NCI-H2171 treated with DMSO at 0.1 percent for 48 hours (cell line): Measurements from ENCODE around the gene RPL41.
"Not testable (repeated sequence)": the region's sequence is repeated elsewhere in the genome, so short reads cannot be mapped to it uniquely, and the experiment has no call there.

Experiments
- DNase-seq: peaks from one replicate; lab custom pipeline; 2025; lab: John Stamatoyannopoulos, UW

The RPL41 gene

DNA sequence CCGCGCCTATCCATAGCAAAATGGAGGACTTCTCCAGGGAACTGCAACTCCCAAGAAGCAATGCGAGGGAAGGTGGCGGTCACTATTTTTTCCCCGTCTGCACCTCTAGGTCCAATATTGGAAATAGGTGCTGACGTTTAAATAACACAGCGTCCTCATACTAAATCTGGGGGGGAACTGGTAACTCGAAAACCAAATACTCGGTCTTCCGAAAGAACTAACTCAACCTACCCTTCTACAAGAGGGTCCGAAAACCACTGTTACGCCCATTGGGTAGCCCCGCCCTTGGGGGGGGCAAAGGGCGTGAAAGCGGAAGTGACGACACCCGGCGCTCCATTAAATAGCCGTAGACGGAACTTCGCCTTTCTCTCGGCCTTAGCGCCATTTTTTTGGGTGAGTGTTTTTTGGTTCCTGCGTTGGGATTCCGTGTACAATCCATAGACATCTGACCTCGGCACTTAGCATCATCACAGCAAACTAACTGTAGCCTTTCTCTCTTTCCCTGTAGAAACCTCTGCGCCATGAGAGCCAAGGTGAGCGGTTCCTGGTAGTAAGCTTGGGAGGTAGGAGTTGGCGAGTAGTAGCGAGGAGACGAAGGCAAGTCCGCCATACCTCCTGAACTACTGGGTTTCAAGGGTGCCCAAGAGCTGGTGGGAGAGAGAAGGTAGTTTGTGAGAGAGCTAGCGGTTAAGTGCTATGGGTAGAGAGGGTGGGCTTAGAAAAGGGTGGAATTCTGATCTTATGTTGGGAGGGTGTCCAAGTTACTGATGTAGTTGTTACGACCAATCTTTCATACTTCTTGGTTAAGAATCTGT is at the start of gene RPL41:
Gene RPL41 (plus strand): TSS at position 367 of the 815 bp plus-strand sequence.
- DNase-seq = peak; percentile 96

DNA sequence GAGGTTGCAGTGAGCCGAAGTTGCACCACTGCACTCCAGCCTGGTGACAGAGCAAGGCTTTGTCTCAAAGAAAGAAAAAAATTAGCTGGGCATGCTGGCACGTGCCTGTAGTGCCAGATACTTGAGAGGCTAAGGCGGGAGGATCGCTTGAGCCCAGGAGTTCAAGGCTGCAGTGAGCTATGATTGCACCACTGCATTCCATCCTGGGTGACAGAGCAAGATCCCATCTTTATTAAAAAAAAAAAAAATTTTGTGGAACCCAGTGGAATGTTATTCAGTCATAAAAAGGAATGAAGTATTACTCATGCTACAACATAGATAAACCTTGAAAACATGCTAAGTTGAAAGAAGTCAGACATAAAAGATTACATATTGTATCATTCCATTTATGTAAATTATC is 44.8 kb upstream of the RPL41 start:
- peak; percentile 3 for DNase-seq

DNA sequence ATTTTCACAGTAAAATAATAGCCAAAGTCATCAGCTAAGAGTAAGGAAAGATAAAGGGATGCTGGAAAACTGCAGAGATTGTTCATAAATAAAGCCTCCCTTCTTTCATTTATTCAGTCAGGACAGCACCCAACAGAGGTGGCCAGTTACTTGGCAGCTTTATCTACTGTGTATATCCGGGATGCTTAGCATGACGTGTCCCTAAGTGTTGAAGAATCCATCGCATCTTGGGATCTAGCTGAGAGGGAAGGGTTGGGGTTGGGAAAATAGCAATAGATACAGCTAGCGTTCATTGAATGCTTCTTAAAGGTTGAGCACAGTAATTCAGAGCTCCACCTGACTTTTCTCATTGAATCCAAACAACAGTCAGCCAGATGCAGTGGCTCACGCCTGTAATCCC is 42.0 kb upstream of the RPL41 start:
- DNase-seq = no peak

DNA sequence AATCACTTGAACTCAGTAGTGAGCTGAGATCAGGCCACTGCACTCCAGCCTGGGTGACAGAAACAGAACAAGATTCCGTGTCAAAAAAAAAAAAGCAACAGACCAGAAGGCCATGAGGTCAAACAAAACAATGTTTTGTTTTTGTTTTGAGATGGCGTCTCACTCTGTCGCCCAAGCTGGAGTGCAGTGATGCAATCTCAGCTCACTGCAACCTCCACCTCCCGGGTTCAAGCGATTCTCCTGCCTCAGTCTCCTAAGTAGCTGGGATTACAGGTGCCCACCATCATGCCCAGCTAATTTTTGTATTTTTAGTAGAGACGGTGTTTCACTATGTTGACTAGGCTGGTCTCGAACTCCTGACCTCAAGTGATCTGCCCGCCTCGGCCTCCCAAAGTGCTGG is 38.5 kb upstream of the RPL41 start:
- not testable (repeated sequence) for DNase-seq

DNA sequence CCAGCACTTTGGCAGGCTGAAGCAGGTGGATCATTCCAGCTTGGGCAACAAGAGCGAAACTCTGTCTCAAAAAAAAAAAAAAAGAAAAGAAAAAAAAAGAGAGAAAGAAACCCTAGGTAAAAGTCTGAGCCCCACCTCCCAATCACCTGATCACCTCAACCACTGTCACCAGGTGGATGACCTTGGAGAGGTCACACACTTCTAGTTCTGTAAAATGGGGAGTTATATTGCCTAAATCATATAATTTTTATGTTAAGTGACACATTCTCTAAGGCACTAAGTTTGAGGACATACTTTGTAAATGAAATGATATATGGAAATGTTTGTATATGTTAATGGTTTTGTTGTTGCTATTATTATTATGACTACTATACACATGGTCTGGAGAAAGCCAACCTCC is 38.0 kb upstream of the RPL41 start:
- DNase-seq = peak; percentile 5

DNA sequence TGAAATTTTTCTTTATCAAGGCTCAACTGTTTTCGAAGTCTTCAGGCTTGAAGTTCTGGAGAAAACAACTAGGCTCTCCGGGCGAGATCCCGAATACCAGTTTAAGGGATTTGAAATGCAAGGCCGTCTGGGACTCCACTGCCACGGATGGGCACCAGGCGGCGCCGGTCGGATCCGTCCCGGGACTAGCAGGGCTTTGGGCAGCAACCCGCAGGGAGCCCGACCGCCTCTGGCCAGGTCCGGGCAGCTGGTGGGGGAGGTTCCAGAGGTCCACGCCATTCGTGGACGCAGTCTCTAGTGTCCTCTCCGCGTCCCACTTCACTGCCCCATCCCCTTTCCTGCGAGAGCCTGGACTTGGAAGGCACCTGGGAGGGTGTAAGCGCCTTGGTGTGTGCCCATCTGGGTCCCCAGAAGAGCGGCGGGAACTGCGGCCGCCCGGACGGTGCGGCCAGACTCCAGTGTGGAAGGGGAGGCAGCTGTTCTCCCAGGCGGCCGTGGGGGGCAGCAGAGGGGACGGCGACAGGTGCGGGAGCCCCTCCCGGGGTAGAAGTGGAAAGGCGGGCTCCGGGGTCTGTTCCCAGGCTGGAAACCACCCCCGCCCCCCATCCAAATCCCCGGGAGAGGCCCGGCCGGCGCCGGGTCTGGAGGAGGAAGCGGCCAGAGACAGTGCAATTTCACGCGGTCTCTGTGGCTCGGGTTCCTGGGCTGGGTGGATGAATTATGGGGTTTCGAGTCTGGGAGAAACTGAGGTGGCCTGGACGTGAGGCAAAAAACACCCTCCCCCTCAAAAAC is 37.3 kb upstream of the RPL41 start:
- DNase-seq = peak; percentile 69

DNA sequence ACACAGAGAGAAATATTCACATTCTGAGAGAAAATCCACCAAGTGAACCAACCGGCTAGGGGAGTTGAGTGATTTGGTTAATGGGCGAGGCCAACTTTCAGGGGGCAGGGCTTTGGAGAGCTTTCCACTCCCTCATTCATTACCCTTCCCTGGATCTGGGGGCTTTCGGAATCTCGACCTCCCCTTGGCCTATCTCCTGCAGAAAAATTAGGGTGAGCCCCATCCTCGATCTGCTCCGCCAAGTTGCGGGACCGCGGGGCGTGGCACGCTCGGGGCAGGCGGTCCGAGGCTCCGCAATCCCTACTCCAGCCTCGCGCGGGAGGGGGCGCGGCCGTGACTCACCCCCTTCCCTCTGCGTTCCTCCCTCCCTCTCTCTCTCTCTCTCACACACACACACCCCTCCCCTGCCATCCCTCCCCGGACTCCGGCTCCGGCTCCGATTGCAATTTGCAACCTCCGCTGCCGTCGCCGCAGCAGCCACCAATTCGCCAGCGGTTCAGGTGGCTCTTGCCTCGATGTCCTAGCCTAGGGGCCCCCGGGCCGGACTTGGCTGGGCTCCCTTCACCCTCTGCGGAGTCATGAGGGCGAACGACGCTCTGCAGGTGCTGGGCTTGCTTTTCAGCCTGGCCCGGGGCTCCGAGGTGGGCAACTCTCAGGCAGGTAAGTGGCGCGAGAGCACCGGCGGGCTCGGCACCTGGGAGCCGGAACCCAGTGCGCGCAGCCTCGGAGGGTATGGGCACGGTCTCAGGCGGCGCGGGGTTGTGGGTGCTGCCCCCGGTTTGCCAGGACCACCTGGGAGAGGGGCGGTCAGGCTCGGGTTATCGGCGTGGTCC is 36.5 kb upstream of the RPL41 start, which contains the start of gene ERBB3:
Gene ERBB3 (plus strand): TSS at position 443 of the 833 bp plus-strand sequence. CDS start 136 bp downstream, at position 579.
- peak; percentile 73 for DNase-seq

DNA sequence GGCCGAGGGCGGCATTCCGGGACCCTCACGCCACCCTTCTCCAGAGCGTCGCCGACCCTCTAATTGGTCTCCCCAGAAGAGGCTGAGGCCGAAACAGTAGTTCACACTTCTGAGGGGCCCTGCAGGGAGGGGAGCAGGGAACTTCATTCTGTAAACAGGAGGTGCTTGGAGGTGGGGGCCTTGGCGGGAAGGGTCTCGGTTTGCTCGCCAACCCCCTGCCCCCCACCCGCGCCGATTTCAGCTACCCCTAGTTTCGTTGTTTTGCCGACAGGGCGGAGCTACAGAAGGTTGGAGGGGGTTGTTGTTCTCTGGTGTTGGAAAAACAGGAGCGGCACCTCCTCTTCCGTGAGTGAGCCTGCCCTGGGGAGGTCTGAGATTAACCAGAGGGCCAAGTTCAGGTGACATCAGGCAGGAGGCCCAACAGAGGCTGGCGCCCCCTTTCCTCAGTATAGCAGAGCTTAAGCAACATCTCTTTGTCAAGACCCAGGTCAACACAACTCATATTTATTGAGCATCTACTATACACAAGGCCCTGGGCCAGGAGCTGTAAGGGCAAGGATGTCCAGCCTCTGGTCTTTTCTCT is 35.8 kb upstream of the RPL41 start:
- DNase-seq = peak; percentile 33

DNA sequence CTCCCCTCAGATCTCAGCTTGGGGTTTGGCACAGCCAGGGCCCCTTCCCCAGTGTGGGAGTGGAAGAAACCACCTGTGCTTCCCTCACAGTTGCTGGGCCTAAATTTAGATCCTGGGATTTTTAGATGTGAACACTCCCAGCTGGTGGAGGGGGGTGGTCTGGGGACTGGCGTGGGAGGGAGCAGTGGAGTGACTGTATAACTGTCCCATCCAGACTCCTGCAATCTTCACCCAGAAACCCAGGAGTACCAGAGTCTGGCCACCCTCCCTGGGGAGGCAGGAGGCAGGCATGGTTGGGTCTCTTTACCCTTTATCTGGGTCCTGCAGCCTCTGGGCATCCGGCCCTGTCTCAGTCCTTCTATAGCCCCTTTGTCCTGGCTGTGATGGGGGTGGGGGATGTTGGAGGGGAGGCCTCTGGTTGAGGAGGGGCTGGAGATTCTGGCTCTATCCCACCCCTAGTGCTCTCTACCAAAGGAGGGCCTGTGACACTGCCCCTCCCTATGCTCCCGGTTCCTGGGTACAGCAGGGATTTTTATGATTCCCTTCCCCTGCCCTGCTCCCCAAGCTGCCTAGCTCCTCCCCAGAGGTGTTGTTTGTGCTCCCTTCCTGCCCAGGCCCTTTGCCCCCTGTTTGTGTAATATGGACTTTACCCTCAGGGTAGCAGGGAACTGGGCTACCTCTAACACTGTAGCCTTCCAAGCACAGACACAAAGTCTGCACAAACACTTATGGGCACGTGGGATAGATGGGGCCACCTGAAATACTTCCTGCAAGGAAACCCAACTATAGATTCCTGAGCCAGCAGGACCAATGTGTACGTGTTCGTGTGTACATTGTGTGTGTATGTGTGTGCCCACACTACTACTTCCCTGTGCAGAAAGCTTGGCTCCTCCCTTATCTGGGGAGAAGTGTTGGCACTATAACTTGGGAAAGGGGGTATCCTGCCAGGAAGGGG is 34.8 kb upstream of the RPL41 start:
- DNase-seq = no peak

DNA sequence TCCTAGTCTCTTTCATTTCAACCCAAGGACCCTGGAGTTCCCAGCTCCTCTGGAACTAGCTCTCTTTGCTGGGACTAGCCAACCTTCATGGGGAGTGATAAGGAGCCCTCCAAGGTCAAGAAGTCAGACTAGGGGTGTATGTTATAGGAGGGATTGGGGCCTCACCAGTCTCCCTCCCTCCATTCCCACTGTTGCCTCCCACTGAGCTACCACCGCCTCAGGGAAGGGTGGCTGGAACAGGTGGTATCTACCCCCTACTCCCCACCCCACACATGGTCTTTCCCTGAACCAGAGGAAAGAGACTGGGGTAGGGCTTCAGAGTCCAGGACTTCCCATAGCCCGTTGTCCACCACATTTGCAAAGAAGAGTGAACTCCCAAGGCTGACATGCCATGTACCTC is 34.1 kb upstream of the RPL41 start:
- no peak for DNase-seq

DNA sequence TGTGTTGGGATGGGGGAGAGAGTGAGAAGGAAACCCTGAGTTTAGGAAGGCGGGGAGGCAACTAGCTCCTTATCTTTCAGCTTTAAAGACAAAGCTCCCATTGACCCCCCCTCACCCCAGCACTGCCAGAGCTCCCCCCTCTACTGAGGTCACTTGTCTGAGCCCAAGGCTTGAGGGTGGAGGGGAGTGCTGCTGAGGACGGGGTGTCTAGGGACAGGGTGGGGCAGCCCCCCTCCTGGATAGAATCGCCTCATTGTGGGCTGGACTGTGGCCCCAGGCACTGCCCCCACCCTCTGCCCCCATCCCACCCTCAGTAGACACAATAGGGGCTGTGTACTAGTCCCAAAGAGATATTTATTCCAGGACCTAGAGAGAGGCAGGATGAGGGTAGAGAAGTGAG is 33.5 kb upstream of the RPL41 start:
- DNase-seq = no peak

DNA sequence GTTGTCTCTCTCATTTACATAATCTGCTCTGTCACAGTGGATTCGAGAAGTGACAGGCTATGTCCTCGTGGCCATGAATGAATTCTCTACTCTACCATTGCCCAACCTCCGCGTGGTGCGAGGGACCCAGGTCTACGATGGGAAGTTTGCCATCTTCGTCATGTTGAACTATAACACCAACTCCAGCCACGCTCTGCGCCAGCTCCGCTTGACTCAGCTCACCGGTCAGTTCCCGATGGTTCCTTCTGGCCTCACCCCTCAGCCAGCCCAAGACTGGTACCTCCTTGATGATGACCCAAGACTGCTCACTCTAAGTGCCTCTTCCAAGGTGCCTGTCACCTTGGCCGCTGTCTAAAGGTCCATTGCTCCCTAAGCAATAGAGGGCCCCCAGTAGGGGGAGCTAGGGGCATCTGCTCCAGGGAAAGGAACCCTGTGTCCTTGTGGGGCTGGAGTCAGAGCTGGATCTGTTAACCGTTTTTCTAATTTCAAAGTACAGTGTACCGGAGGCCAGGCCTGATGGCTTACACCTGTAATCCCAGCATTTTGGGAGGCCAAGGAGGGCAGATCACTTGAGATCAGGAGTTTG is 31.4 kb upstream of the RPL41 start:
- no peak for DNase-seq

DNA sequence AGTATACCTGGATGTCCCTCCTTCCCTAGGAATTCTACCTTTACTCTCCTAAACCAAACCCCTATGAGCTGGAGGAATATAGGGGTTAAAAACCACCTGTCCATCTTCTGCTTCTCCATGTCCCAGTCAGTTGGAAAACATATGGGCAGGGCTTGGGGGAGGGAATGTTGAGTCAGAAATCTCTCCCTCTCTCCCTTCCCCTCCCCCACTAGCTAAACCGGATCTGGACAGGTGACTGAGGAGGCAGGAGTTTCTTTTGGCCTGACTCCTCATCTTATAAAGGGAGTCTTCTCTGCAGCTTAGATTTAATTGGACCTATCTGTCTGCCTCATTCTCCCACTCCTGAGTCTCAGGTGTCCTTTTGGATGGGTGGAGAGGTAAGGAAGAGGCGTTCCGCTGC is 30.3 kb upstream of the RPL41 start:
- DNase-seq = no peak

DNA sequence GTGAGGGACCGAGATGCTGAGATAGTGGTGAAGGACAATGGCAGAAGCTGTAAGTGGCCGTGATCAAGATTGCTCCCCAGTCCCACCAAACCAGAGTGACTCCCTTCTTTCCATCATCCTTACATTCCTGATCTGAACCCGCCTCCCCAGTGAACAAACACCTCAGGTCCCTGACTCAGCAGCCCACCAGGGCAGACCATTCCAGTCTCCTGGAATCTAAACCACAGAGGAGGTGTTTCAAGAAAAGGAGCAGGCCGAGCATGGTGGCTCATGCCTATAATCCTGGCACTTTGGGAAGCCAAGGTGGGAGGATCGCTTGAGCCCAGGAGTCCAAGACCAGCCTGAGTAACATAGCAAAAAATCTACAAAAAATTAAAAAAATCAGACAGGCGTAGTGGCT is 29.8 kb upstream of the RPL41 start:
- no peak for DNase-seq

DNA sequence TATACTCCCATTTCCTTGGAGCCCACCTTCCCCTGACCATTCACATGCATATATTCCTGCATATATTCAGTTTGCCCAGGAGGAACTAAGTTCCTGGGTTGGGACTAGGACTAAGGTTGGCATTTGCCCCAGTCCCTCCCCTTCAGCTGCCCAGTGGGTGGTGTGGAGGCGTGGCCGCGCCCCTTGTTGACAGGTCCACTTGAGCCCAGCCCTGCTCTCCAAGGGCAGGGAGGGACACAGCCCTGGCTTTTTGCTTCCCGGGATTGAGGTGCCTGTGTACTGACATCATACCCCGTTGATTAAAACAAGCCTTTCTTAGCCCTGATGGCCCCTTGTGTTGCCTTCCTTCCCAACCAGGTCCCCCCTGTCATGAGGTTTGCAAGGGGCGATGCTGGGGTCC is 29.2 kb upstream of the RPL41 start:
- no peak for DNase-seq

DNA sequence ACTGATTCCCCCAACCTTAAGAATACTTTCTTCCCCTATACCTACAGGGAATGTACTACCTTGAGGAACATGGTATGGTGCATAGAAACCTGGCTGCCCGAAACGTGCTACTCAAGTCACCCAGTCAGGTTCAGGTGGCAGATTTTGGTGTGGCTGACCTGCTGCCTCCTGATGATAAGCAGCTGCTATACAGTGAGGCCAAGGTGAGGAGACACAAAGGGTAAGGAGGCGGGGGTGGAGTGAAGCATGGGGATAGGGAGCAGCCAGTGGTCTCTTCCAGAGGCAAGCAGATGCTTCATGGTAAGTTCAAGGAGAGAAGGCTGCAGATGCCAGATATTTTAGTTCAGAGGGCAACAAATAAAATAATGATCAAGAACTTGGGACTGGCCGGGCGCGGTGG is 18.7 kb upstream of the RPL41 start:
- DNase-seq = no peak

DNA sequence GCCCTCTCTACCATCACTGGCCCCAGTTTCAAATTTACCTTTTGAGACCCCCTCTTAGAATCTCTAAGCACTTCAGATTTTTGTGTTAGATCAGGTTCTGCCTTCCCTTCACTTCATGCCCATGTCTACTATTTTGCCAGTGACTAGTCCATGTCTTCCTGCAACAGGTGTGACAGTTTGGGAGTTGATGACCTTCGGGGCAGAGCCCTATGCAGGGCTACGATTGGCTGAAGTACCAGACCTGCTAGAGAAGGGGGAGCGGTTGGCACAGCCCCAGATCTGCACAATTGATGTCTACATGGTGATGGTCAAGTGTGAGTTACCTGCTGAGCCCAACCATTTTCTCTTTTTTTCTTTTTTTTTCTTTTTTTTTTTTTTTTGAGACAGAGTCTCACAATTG is 17.8 kb upstream of the RPL41 start:
- DNase-seq = no peak

DNA sequence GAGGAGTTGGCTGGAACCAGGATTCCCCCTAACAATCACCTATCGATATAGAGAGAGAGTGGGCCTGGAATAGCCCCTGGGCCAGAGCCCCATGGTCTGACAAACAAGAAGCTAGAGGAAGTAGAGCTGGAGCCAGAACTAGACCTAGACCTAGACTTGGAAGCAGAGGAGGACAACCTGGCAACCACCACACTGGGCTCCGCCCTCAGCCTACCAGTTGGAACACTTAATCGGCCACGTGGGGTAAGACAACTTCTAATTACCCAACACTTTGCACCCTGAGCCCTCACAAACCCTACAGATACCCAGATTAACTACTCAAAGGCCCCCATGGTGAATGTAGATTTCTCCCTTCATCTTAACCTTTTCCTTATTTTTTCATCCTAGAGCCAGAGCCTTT is 16.6 kb upstream of the RPL41 start:
- no peak for DNase-seq

DNA sequence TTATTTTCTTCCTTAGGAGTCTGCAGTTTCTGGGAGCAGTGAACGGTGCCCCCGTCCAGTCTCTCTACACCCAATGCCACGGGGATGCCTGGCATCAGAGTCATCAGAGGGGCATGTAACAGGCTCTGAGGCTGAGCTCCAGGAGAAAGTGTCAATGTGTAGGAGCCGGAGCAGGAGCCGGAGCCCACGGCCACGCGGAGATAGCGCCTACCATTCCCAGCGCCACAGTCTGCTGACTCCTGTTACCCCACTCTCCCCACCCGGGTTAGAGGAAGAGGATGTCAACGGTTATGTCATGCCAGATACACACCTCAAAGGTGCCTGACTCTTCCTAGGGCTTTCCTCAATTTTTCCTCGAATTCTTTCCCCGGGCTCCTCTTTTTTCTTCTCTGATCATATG is 15.4 kb upstream of the RPL41 start:
- DNase-seq = no peak

DNA sequence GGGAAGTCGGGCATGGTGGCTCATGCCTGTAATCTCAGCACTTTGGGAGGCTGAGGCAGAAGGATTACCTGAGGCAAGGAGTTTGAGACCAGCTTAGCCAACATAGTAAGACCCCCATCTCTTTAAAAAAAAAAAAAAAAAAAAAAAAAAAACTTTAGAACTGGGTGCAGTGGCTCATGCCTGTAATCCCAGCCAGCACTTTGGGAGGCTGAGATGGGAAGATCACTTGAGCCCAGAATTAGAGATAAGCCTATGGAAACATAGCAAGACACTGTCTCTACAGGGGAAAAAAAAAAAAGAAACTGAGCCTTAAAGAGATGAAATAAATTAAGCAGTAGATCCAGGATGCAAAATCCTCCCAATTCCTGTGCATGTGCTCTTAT is 13.8 kb upstream of the RPL41 start:
- DNase-seq = no peak
